MM.1S (cell line): ENCODE data around the gene SSBP2.

Source experiments
- DNase-seq: peaks from one replicate; pipeline ENCODE4 v3.0.0-alpha.2; 2015
- H2AFZ ChIP-seq: fragments of 300-600 bp; sonication (generic); 2 replicates; pipeline ENCODE4 v1.6.0; 2016; ENCODE audit warnings: antibody characterized with exemption, low read length
- H3F3A ChIP-seq: fragments of 300-600 bp; sonication (generic); 2 replicates; pipeline ENCODE4 v1.6.1; 2016; ENCODE audit warnings: mild to moderate bottlenecking, antibody characterized with exemption, low read length, moderate library complexity, mixed read lengths; ENCODE audit not compliant: insufficient read depth
- H3K27ac ChIP-seq: fragments of 300-600 bp; sonication (generic); 2 replicates; pipeline ENCODE4 v1.5.1; 2016; ENCODE audit warnings: mild to moderate bottlenecking, low read length
- H3K27me3 ChIP-seq: fragments of 300-600 bp; sonication (generic); replicated peaks from 2 replicates; pipeline ENCODE4 v1.6.0; 2016; ENCODE audit warnings: low read length; ENCODE audit not compliant: insufficient read depth
- H3K36me3 ChIP-seq: fragments of 300-600 bp; sonication (generic); replicated peaks from 2 replicates; pipeline ENCODE4 v1.6.1; 2016; ENCODE audit warnings: mild to moderate bottlenecking, low read length, mixed read lengths; ENCODE audit not compliant: insufficient read depth
- H3K4me1 ChIP-seq: fragments of 300-600 bp; sonication (generic); 2 replicates; pipeline ENCODE4 v1.6.1; 2016; ENCODE audit warnings: low read length, mixed read lengths
- H3K4me2 ChIP-seq: fragments of 300-600 bp; sonication (generic); 2 replicates; pipeline ENCODE4 v1.6.0; 2016; ENCODE audit warnings: low read depth, low read length
- H3K4me3 ChIP-seq: fragments of 300-600 bp; sonication (generic); 2 replicates; pipeline ENCODE4 v1.5.1; 2016; ENCODE audit warnings: low read length, mixed read lengths
- H3K79me2 ChIP-seq: fragments of 300-600 bp; sonication (generic); 2 replicates; pipeline ENCODE4 v1.6.1; 2016; ENCODE audit warnings: mixed run types, low read length, mixed read lengths
- H3K9ac ChIP-seq: fragments of 300-600 bp; sonication (generic); 2 replicates; pipeline ENCODE4 v1.6.1; 2016; ENCODE audit warnings: low read length, mixed read lengths
- H3K9me2 ChIP-seq: fragments of 300-600 bp; sonication (generic); replicated peaks from 2 replicates; pipeline ENCODE4 v1.6.1; 2016; ENCODE audit warnings: mild to moderate bottlenecking, low read length, mixed read lengths; ENCODE audit not compliant: insufficient read depth
- H3K9me3 ChIP-seq: fragments of 300-600 bp; sonication (generic); replicated peaks from 2 replicates; pipeline ENCODE4 v1.6.1; 2016; ENCODE audit warnings: mild to moderate bottlenecking, low read length, mixed read lengths; ENCODE audit not compliant: insufficient read depth
- H4K20me1 ChIP-seq: fragments of 300-600 bp; sonication (generic); 2 replicates; pipeline ENCODE4 v1.6.1; 2016; ENCODE audit warnings: mild to moderate bottlenecking, low read length, moderate library complexity, mixed read lengths; ENCODE audit not compliant: insufficient read depth
- EZH2 ChIP-seq: fragments of 300-600 bp; sonication (generic); optimal IDR thresholded peaks from 2 replicates; pipeline ENCODE3; 2017; ENCODE audit warnings: low read depth, mild to moderate bottlenecking, antibody characterized with exemption, low read length, mixed read lengths
- EZH2phosphoT487 ChIP-seq: fragments of 300-600 bp; sonication (generic); IDR thresholded peaks from 2 replicates; pipeline ENCODE4 v1.6.1; 2018; ENCODE audit warnings: antibody characterized with exemption, low read length
- TF ChIP-seq, protein P1 (sequence below): fragments of 300-600 bp; sonication (generic); IDR thresholded peaks from 2 replicates; pipeline ENCODE4 v1.5.1; 2016; ENCODE audit warnings: antibody characterized with exemption, low read length, mixed read lengths

Gene SSBP2

GRCh38 chr5:81418606-81419005 is 332.3 kb downstream of the SSBP2 start:
- H3K9ac ChIP-seq: no peak overlapping the region
- H3K9me3 ChIP-seq: no peaks in the 10 kb centered on the region
- H3F3A ChIP-seq: no peaks in the 10 kb centered on the region
- no peaks in the 10 kb centered on the region for H3K27me3 ChIP-seq
- H3K4me2 ChIP-seq: no peak overlapping the region
- no peaks in the 10 kb centered on the region for H3K36me3 ChIP-seq
- H3K79me2 ChIP-seq: no peaks in the 10 kb centered on the region
- H3K27ac ChIP-seq: no peak overlapping the region
- no peak for DNase-seq
- TF ChIP-seq EZH2phosphoT487 (no peak), EZH2 (no peak)
- TF ChIP-seq, protein P1, sequence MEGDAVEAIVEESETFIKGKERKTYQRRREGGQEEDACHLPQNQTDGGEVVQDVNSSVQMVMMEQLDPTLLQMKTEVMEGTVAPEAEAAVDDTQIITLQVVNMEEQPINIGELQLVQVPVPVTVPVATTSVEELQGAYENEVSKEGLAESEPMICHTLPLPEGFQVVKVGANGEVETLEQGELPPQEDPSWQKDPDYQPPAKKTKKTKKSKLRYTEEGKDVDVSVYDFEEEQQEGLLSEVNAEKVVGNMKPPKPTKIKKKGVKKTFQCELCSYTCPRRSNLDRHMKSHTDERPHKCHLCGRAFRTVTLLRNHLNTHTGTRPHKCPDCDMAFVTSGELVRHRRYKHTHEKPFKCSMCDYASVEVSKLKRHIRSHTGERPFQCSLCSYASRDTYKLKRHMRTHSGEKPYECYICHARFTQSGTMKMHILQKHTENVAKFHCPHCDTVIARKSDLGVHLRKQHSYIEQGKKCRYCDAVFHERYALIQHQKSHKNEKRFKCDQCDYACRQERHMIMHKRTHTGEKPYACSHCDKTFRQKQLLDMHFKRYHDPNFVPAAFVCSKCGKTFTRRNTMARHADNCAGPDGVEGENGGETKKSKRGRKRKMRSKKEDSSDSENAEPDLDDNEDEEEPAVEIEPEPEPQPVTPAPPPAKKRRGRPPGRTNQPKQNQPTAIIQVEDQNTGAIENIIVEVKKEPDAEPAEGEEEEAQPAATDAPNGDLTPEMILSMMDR: no peak
- no peaks in the 10 kb centered on the region for H4K20me1 ChIP-seq
- no peaks in the 10 kb centered on the region for H3K9me2 ChIP-seq
- no peak overlapping the region for H2AFZ ChIP-seq
- H3K4me1 ChIP-seq: no peaks in the 10 kb centered on the region
- no peak overlapping the region for H3K4me3 ChIP-seq

DNA sequence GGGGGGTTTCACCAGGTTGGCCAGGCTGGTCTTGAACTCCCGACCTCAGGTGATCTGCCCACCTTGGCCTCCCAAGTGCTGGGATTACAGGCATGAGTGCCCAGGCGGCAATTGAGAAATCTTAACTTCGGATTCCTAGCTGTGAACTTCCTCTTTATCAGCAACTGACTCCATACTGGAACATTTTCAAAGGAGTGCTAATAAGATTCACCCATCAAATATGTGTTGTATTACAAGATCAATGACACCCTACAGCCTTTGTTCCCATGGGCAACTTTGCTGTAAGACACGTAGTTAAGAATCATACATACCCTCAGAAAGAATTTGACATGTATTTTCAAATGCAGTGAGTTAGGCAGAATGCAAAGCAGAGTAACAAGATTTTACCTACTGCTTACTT is 333.8 kb downstream of the SSBP2 start:
- no peak overlapping the region for H3K9ac ChIP-seq
- H3K27ac ChIP-seq: no peak overlapping the region
- H3K4me1 ChIP-seq: no peaks in the 10 kb centered on the region
- no peaks in the 10 kb centered on the region for H3K9me2 ChIP-seq
- TF ChIP-seq, protein P1: no peak
- TF ChIP-seq EZH2phosphoT487: no peak
- TF ChIP-seq EZH2: no peak
- no peaks in the 10 kb centered on the region for H3K9me3 ChIP-seq
- no peak overlapping the region for H2AFZ ChIP-seq
- H4K20me1 ChIP-seq: no peaks in the 10 kb centered on the region
- H3K79me2 ChIP-seq: no peaks in the 10 kb centered on the region
- no peaks in the 10 kb centered on the region for H3K36me3 ChIP-seq
- H3K27me3 ChIP-seq: no peaks in the 10 kb centered on the region
- no peak overlapping the region for H3K4me3 ChIP-seq
- H3F3A ChIP-seq: no peaks in the 10 kb centered on the region
- no peak overlapping the region for H3K4me2 ChIP-seq
- no peak for DNase-seq

- Histone ChIP-seq H3K4me2 (no peak overlapping the region), H3K27ac (no peak overlapping the region), H3K4me1 (no peaks in the 10 kb centered on the region), H3K79me2 (no peaks in the 10 kb centered on the region), H3K4me3 (no peak overlapping the region), H3K9me2 (no peaks in the 10 kb centered on the region), H4K20me1 (no peaks in the 10 kb centered on the region), H3F3A (no peaks in the 10 kb centered on the region), H2AFZ (no peak overlapping the region), H3K9ac (no peak overlapping the region), H3K27me3 (no peaks in the 10 kb centered on the region), H3K36me3 (no peaks in the 10 kb centered on the region), H3K9me3 (no peaks in the 10 kb centered on the region)
- TF ChIP-seq, protein P1: no peak
- no peak for TF ChIP-seq EZH2
- DNase-seq: no peak
Measured at GRCh38 chr5:81409896-81410295, 341.0 kb downstream of the SSBP2 start.
